ENCODE data around the gene SLC1A4.
A peak's percentile ranks its signal among the peaks of the same experiment; 100 is the strongest.

Gene SLC1A4

DNA sequence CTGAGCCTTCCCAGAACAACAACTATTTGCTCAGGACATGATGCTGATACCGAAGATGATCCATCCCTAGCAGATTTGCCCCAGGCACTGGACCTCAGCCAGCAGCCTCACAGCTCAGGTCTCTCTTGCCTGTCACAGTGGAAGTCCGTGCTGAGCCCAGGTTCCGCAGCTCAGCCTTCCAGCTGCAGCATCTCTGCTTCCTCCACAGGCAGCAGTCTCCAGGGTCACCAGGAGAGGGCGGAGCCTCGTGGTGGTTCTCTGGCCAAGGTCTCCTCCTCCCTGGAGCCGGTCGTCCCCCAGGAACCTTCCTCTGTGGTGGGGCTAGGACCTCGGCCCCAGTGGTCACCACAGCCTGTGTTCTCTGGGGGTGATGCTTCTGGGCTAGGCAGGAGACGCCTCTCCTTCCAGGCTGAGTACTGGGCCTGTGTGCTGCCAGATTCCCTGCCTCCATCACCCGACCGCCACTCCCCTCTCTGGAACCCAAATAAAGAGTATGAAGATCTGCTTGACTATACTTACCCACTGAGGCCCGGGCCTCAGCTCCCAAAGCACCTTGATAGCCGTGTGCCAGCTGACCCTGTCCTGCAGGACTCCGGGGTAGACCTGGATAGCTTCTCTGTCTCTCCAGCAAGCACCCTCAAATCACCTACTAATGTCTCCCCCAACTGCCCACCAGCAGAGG is 82.4 kb downstream of the SLC1A4 start:
- no peak overlapping the region for H3K4me3 ChIP-seq (ENCODE audit: low read depth, low read length)
- no peak for DNase-seq
- H3K27ac ChIP-seq, result no peak overlapping the region
- H3K36me3 ChIP-seq, result peaks cover 59% of the 10 kb centered on the region
- no peaks in the 10 kb centered on the region for H3K27me3 ChIP-seq (ENCODE audit: insufficient read depth, low read depth, severe bottlenecking)
- TF ChIP-seq, protein P1, sequence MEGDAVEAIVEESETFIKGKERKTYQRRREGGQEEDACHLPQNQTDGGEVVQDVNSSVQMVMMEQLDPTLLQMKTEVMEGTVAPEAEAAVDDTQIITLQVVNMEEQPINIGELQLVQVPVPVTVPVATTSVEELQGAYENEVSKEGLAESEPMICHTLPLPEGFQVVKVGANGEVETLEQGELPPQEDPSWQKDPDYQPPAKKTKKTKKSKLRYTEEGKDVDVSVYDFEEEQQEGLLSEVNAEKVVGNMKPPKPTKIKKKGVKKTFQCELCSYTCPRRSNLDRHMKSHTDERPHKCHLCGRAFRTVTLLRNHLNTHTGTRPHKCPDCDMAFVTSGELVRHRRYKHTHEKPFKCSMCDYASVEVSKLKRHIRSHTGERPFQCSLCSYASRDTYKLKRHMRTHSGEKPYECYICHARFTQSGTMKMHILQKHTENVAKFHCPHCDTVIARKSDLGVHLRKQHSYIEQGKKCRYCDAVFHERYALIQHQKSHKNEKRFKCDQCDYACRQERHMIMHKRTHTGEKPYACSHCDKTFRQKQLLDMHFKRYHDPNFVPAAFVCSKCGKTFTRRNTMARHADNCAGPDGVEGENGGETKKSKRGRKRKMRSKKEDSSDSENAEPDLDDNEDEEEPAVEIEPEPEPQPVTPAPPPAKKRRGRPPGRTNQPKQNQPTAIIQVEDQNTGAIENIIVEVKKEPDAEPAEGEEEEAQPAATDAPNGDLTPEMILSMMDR (IDR thresholded peaks at IDR 0.05; ENCODE audit: low read depth, low read length), result peak; percentile 59
- no peaks in the 10 kb centered on the region for H3K9me3 ChIP-seq (ENCODE audit: severe bottlenecking)

DNA sequence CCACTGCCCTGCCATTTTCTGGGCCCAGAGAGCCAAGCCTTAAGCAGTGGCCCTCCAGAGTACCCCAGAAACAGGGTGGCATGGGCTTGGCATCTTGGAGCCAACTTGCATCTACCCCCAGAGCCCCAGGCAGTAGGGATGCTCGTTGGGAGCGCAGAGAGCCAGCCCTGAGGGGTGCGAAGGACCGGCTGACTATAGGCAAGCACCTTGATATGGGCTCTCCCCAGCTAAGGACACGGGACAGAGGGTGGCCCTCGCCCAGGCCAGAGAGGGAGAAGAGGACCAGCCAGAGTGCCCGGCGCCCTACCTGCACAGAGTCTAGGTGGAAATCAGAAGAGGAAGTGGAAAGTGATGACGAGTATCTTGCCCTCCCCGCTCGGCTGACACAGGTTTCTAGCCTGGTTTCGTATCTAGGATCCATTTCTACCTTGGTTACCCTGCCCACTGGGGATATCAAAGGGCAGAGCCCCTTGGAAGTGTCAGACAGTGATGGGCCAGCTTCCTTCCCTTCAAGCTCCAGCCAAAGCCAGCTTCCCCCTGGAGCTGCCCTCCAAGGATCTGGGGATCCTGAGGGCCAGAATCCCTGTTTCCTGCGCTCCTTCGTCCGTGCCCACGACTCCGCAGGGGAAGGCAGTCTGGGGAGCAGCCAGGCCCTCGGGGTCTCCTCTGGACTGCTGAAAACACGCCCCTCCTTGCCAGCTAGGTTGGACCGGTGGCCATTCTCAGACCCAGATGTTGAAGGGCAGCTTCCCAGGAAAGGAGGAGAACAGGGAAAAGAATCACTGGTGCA is 83.2 kb downstream of the SLC1A4 start:
- Histone ChIP-seq H3K36me3 (peaks cover 63% of the 10 kb centered on the region), H3K27me3 (ENCODE audit: insufficient read depth, low read depth, severe bottlenecking) (no peaks in the 10 kb centered on the region), H3K9me3 (ENCODE audit: severe bottlenecking) (no peaks in the 10 kb centered on the region), H3K27ac (no peak overlapping the region), H3K4me3 (ENCODE audit: low read depth, low read length) (no peak overlapping the region)
- TF ChIP-seq, protein P1 (IDR thresholded peaks at IDR 0.05; ENCODE audit: low read depth, low read length), result no peak
- DNase-seq, result no peak

Data from WERI-Rb-1 (cell line).